ENCODE measurements around the gene FBRS. TPM values are rescaled to one million over a fixed set of nuclear protein-coding genes. Genes with fewer than 3 reads are reported as not detected.

FBRS gene
- total RNA-seq, 1 donor from 2014 or later: 27.8 TPM

- Histone ChIP-seq H3K27ac (replicated peaks) (no peak overlapping the region), H3K4me1 (no peaks in the 10 kb centered on the region), H3K9me3 (replicated peaks) (no peaks in the 10 kb centered on the region), H3K36me3 (no peaks in the 10 kb centered on the region), H3K27me3 (ENCODE audit: low read depth) (peaks cover 16% of the 10 kb centered on the region), H3K4me3 (no peak overlapping the region)
- intact Hi-C loops (cut with micrococcal nuclease): no loop called here
- TF ChIP-seq, protein P1, sequence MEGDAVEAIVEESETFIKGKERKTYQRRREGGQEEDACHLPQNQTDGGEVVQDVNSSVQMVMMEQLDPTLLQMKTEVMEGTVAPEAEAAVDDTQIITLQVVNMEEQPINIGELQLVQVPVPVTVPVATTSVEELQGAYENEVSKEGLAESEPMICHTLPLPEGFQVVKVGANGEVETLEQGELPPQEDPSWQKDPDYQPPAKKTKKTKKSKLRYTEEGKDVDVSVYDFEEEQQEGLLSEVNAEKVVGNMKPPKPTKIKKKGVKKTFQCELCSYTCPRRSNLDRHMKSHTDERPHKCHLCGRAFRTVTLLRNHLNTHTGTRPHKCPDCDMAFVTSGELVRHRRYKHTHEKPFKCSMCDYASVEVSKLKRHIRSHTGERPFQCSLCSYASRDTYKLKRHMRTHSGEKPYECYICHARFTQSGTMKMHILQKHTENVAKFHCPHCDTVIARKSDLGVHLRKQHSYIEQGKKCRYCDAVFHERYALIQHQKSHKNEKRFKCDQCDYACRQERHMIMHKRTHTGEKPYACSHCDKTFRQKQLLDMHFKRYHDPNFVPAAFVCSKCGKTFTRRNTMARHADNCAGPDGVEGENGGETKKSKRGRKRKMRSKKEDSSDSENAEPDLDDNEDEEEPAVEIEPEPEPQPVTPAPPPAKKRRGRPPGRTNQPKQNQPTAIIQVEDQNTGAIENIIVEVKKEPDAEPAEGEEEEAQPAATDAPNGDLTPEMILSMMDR (IDR thresholded peaks at IDR 0.05; ENCODE audit: borderline replicate concordance): no peak
- no peak for DNase-seq
Measured at GRCh38 chr16:30619202-30619601, 39.0 kb upstream of the FBRS start.

- H3K36me3 ChIP-seq: no peaks in the 10 kb centered on the region
- no peak overlapping the region for H3K27ac ChIP-seq (replicated peaks)
- H3K4me3 ChIP-seq: no peak overlapping the region
- H3K9me3 ChIP-seq (replicated peaks): no peaks in the 10 kb centered on the region
- TF ChIP-seq, protein P1 (IDR thresholded peaks at IDR 0.05; ENCODE audit: borderline replicate concordance): no peak
- intact Hi-C loops (cut with micrococcal nuclease): no loop called here
- peaks cover 16% of the 10 kb centered on the region for H3K27me3 ChIP-seq (ENCODE audit: low read depth)
- H3K4me1 ChIP-seq: no peaks in the 10 kb centered on the region
- no peak for DNase-seq
Measured at GRCh38 chr16:30619638-30620037, 38.6 kb upstream of the FBRS start.

DNA sequence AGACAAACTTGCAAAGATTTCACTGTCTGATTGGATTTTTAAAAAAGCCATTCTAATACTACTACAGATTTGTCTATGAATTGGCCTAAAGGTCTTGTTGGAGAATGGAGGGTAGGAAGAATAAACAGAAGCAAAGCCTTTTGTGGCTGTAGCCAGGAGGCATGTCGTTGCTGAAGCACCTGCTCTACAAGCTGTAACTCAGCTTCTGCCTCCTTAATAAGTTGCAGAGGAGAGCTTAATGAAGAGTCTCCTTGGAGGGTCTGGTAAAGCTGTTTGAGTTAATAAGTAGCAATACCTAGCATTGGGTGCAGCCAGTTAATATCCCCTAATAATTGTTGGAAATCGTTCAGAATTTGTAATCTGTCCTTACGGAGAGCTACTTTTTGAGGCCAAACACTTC lies 38.1 kb upstream of the FBRS start:
- Histone ChIP-seq H3K27me3 (ENCODE audit: low read depth) (peaks cover 16% of the 10 kb centered on the region), H3K9me3 (replicated peaks) (no peaks in the 10 kb centered on the region), H3K4me3 (no peak overlapping the region), H3K4me1 (no peaks in the 10 kb centered on the region), H3K27ac (replicated peaks) (no peak overlapping the region), H3K36me3 (no peaks in the 10 kb centered on the region)
- DNase-seq: no peak
- intact Hi-C loops (cut with micrococcal nuclease): no loop called here
- TF ChIP-seq, protein P1 (IDR thresholded peaks at IDR 0.05; ENCODE audit: borderline replicate concordance): no peak

- intact Hi-C loops (cut with micrococcal nuclease): no loop called here
- no peaks in the 10 kb centered on the region for H3K9me3 ChIP-seq (replicated peaks)
- no peak overlapping the region for H3K4me3 ChIP-seq
- no peaks in the 10 kb centered on the region for H3K36me3 ChIP-seq
- TF ChIP-seq, protein P1 (IDR thresholded peaks at IDR 0.05; ENCODE audit: borderline replicate concordance): no peak
- H3K27me3 ChIP-seq (ENCODE audit: low read depth): peaks cover 11% of the 10 kb centered on the region
- H3K27ac ChIP-seq (replicated peaks): no peak overlapping the region
- H3K4me1 ChIP-seq: no peaks in the 10 kb centered on the region
- no peak for DNase-seq
Measured at GRCh38 chr16:30621765-30622164, 36.5 kb upstream of the FBRS start.

DNA sequence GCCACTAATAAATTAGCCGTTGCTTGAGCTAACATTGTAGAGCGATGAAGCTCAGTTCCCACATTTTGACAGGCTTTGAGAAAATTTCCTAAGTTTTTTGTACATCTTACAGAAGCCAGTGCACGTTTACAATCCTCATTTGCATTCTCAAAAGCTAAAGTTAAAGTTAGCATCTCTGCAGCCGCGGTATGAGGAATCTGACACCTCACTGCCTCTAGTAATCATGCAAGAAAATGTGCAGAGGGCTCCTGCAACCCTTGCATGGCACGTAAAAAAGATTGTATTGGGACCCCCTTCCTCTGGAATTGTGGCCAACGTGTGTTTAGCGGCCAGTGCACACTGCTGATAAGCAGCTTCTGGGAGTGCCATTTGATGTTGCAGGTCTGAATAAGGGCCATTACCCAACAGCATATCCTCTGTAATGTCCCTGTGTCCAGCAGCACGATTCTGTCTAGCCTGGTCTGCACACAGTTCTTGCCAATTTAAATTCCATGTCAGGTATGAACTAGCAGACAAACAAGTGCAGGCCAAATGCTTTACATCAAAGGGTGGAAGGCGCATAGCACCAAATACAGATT lies 35.7 kb upstream of the FBRS start:
- DNase-seq: no peak
- no peak overlapping the region for H3K4me3 ChIP-seq
- H3K36me3 ChIP-seq: no peaks in the 10 kb centered on the region
- no peaks in the 10 kb centered on the region for H3K9me3 ChIP-seq (replicated peaks)
- H3K4me1 ChIP-seq: no peaks in the 10 kb centered on the region
- TF ChIP-seq, protein P1 (IDR thresholded peaks at IDR 0.05; ENCODE audit: borderline replicate concordance): no peak
- intact Hi-C loops (cut with micrococcal nuclease): no loop called here
- peaks cover 11% of the 10 kb centered on the region for H3K27me3 ChIP-seq (ENCODE audit: low read depth)
- no peak overlapping the region for H3K27ac ChIP-seq (replicated peaks)

All from left ventricle myocardium inferior (tissue), 1 donor.